Vagina (tissue), 2 donors: Measurements from ENCODE around the gene HS6ST2. TPM values are rescaled to one million over a fixed set of nuclear protein-coding genes. Genes with fewer than 3 reads are reported as not detected.

Experiments used
- DNase-seq, 2 donors: peaks; one replicate each; pipeline ENCODE4 v3.0.0-alpha.2; 2017; ENCODE audit errors: extremely low spot score in 2 of 2
- H3K27ac ChIP-seq: fragments of 200-600 bp; sonication (generic); one replicate; pipeline ENCODE4 v1.5.1; 2019
- H3K27me3 ChIP-seq: fragments of 200-600 bp; sonication (generic); one replicate; pipeline ENCODE4 v1.5.1; 2019
- H3K36me3 ChIP-seq, 2 donors: fragments of 200-600 bp; sonication (generic); one replicate each; pipeline ENCODE4 v1.5.1; 2017 to 2019
- H3K4me1 ChIP-seq: fragments of 200-600 bp; sonication (generic); one replicate; pipeline ENCODE4 v1.5.1; 2019
- H3K4me3 ChIP-seq, 2 donors: fragments of 200-600 bp; sonication (generic); 1 replicate in 1 of 2; 2 replicates in 1 of 2; pipeline ENCODE4 v1.5.1; 2016 to 2019
- H3K9me3 ChIP-seq: fragments of 200-600 bp; sonication (generic); one replicate; pipeline ENCODE4 v1.5.1; 2019
- POLR2A ChIP-seq, 2 donors: fragments of 450-650 bp; IDR thresholded peaks; one replicate each; pipeline ENCODE4 v1.6.1; 2017; ENCODE audit warnings: antibody characterized with exemption in 2 of 2, mild to moderate bottlenecking in 2 of 2, moderate library complexity in 2 of 2
- POLR2AphosphoS5 ChIP-seq, 2 donors: sonication (generic); formaldehyde crosslinking; IDR thresholded peaks; one replicate each; pipeline ENCODE4 v1.9.0; 2017; ENCODE audit warnings: antibody characterized with exemption in 2 of 2, mild to moderate bottlenecking in 2 of 2, low read depth in 1 of 2; ENCODE audit not compliant: insufficient read depth in 1 of 2
- intact Hi-C: fragments of 100-400 bp; cut with DNase I; formaldehyde crosslinking; loops from one replicate; pipeline ENCODE4 v1.15.1; 2023
- total RNA-seq: library from RNA; depleted of rRNA; stranded (reverse); fragments of >200 nt; gene quantifications from one replicate; pipeline ENCODE4 v1.2.3, GENCODE V29; 2016
- TF ChIP-seq, protein P1 (sequence below), 3 experiments: fragments of 450-650 bp in 2 of 3; fragments of 200-600 bp in 1 of 3; sonication (generic) in 1 of 3; IDR thresholded peaks; one replicate each; pipeline ENCODE4 v1.5.1; 2017 to 2019; ENCODE audit warnings: antibody characterized with exemption in 3 of 3, mild to moderate bottlenecking in 2 of 3, moderate library complexity in 2 of 3

Gene HS6ST2
- total RNA-seq, 1 donor from 2014 or later = 0.74 TPM

DNA sequence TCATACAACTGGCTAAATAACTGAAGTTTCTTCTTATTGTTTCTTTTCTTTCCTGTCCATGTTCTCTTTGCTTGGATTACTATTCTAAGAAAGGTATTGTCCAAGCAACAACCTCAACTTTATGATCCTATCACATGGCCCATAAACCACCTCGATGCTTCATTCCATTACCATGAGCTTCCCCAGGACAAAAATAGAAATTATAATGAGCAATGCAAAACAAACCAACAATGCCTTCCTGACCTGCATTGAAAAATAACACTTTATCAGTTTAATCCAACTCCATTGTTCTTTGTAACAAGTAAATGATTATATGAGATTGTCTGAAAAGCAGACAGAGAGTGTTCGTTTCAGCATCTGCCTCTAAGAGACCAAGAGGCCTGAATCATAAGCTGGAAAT, 148.8 kb downstream of the HS6ST2 start:
- no peaks in the 10 kb centered on the region for H3K36me3 ChIP-seq
- no peaks in the 10 kb centered on the region for H3K27me3 ChIP-seq
- no peak for DNase-seq
- no peaks in the 10 kb centered on the region for H3K9me3 ChIP-seq
- TF ChIP-seq POLR2A (IDR thresholded peaks at IDR 0.05) = no peak
- TF ChIP-seq POLR2AphosphoS5 (IDR thresholded peaks at IDR 0.05; ENCODE audit: insufficient read depth in 1 of 2, low read depth in 1 of 2) = no peak
- TF ChIP-seq, protein P1, sequence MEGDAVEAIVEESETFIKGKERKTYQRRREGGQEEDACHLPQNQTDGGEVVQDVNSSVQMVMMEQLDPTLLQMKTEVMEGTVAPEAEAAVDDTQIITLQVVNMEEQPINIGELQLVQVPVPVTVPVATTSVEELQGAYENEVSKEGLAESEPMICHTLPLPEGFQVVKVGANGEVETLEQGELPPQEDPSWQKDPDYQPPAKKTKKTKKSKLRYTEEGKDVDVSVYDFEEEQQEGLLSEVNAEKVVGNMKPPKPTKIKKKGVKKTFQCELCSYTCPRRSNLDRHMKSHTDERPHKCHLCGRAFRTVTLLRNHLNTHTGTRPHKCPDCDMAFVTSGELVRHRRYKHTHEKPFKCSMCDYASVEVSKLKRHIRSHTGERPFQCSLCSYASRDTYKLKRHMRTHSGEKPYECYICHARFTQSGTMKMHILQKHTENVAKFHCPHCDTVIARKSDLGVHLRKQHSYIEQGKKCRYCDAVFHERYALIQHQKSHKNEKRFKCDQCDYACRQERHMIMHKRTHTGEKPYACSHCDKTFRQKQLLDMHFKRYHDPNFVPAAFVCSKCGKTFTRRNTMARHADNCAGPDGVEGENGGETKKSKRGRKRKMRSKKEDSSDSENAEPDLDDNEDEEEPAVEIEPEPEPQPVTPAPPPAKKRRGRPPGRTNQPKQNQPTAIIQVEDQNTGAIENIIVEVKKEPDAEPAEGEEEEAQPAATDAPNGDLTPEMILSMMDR (IDR thresholded peaks at IDR 0.05) = no peak
- H3K27ac ChIP-seq = no peak overlapping the region
- H3K4me3 ChIP-seq = no peak overlapping the region
- H3K4me1 ChIP-seq = no peaks in the 10 kb centered on the region
- intact Hi-C loops = no loop called here

- H3K27me3 ChIP-seq = no peaks in the 10 kb centered on the region
- intact Hi-C loops = no loop called here
- no peaks in the 10 kb centered on the region for H3K4me1 ChIP-seq
- no peak overlapping the region for H3K4me3 ChIP-seq
- H3K9me3 ChIP-seq = no peaks in the 10 kb centered on the region
- H3K36me3 ChIP-seq = no peaks in the 10 kb centered on the region
- TF ChIP-seq, protein P1 (IDR thresholded peaks at IDR 0.05) = no peak
- H3K27ac ChIP-seq = no peak overlapping the region
- DNase-seq = no peak
Observed at GRCh38 chrX:132807411-132808030, 150.9 kb downstream of the HS6ST2 start.

- Histone ChIP-seq H3K4me3 (no peak overlapping the region), H3K27ac (no peak overlapping the region), H3K9me3 (no peaks in the 10 kb centered on the region), H3K36me3 (no peaks in the 10 kb centered on the region), H3K27me3 (no peaks in the 10 kb centered on the region), H3K4me1 (no peaks in the 10 kb centered on the region)
- TF ChIP-seq, protein P1 (IDR thresholded peaks at IDR 0.05) = no peak
- TF ChIP-seq POLR2A (IDR thresholded peaks at IDR 0.05) (no peak), POLR2AphosphoS5 (IDR thresholded peaks at IDR 0.05; ENCODE audit: insufficient read depth in 1 of 2, low read depth in 1 of 2) (no peak)
- intact Hi-C loops = no loop called here
- no peak for DNase-seq
Observed at GRCh38 chrX:132802033-132802432, 156.4 kb downstream of the HS6ST2 start.

GRCh38 chrX:132795181-132795580, 163.2 kb downstream of the HS6ST2 start:
- TF ChIP-seq POLR2A (IDR thresholded peaks at IDR 0.05) (no peak), POLR2AphosphoS5 (IDR thresholded peaks at IDR 0.05; ENCODE audit: insufficient read depth in 1 of 2, low read depth in 1 of 2) (no peak)
- TF ChIP-seq, protein P1 (IDR thresholded peaks at IDR 0.05) = no peak
- Histone ChIP-seq H3K27me3 (no peaks in the 10 kb centered on the region), H3K4me3 (no peak overlapping the region), H3K36me3 (no peaks in the 10 kb centered on the region), H3K9me3 (no peaks in the 10 kb centered on the region), H3K4me1 (no peaks in the 10 kb centered on the region), H3K27ac (no peak overlapping the region)
- intact Hi-C loops = no loop called here
- DNase-seq = no peak

- TF ChIP-seq POLR2AphosphoS5 (IDR thresholded peaks at IDR 0.05; ENCODE audit: insufficient read depth in 1 of 2, low read depth in 1 of 2) (no peak), POLR2A (IDR thresholded peaks at IDR 0.05) (no peak)
- TF ChIP-seq, protein P1 (IDR thresholded peaks at IDR 0.05) = no peak
Observed at GRCh38 chrX:132791714-132792113, 166.7 kb downstream of the HS6ST2 start.

More at GRCh38 chrX:132791714-132792113, 166.7 kb downstream of the HS6ST2 start:
- no peak overlapping the region for H3K4me3 ChIP-seq
- H3K27me3 ChIP-seq = no peaks in the 10 kb centered on the region
- no peak for DNase-seq
- H3K36me3 ChIP-seq = no peaks in the 10 kb centered on the region
- no peak overlapping the region for H3K27ac ChIP-seq
- intact Hi-C loops = no loop called here
- H3K4me1 ChIP-seq = no peaks in the 10 kb centered on the region
- no peaks in the 10 kb centered on the region for H3K9me3 ChIP-seq
